Measurements from ENCODE around the gene NEK3.
"Not testable (repeated sequence)": the region's sequence is repeated elsewhere in the genome, so short reads cannot be mapped to it uniquely, and the experiment has no call there.

NEK3 gene

GRCh38 chr13:52159159-52159982 lies at the start of gene NEK3:
TSS of gene NEK3 (minus strand) at chr13:52159597. CDS start at chr13:52156191, 3,406 bp downstream.
- DNase-seq, result peak; percentile 90

GRCh38 chr13:52208384-52208783 lies 49.0 kb upstream of the NEK3 start:
- not testable (repeated sequence) for DNase-seq

- not testable (repeated sequence) for DNase-seq
Observed at GRCh38 chr13:52207896-52208295, 48.5 kb upstream of the NEK3 start.

GRCh38 chr13:52207337-52207736 lies 47.9 kb upstream of the NEK3 start:
- not testable (repeated sequence) for DNase-seq

GRCh38 chr13:52204546-52204945 lies 45.1 kb upstream of the NEK3 start:
- not testable (repeated sequence) for DNase-seq

GRCh38 chr13:52203864-52204263 lies 44.5 kb upstream of the NEK3 start:
- not testable (repeated sequence) for DNase-seq

- not testable (repeated sequence) for DNase-seq
Observed at GRCh38 chr13:52202506-52202905, 43.1 kb upstream of the NEK3 start.

GRCh38 chr13:52201439-52202193 lies 42.2 kb upstream of the NEK3 start:
- DNase-seq, result peak; percentile 54

- DNase-seq, result peak; percentile 74
Observed at GRCh38 chr13:52195401-52195837, 36.0 kb upstream of the NEK3 start.

GRCh38 chr13:52194184-52194868 lies 34.9 kb upstream of the NEK3 start:
- DNase-seq, result peak; percentile 97

GRCh38 chr13:52193587-52194183 lies 34.3 kb upstream of the NEK3 start:
- not testable (repeated sequence) for DNase-seq

- DNase-seq, result not testable (repeated sequence)
Observed at GRCh38 chr13:52187424-52188187, 28.2 kb upstream of the NEK3 start.

- no peak for DNase-seq
Observed at GRCh38 chr13:52187029-52187423, 27.6 kb upstream of the NEK3 start.

GRCh38 chr13:52181316-52181954 lies 22.0 kb upstream of the NEK3 start:
- not testable (repeated sequence) for DNase-seq

- DNase-seq, result no peak
Observed at GRCh38 chr13:52179925-52180324, 20.5 kb upstream of the NEK3 start.

- DNase-seq, result no peak
Observed at GRCh38 chr13:52177276-52177675, 17.9 kb upstream of the NEK3 start.

GRCh38 chr13:52173970-52174369 lies 14.6 kb upstream of the NEK3 start:
- not testable (repeated sequence) for DNase-seq

GRCh38 chr13:52173373-52173772 lies 14.0 kb upstream of the NEK3 start:
- DNase-seq, result no peak

- DNase-seq, result not testable (repeated sequence)
Observed at GRCh38 chr13:52171686-52172085, 12.3 kb upstream of the NEK3 start.

- not testable (repeated sequence) for DNase-seq
Observed at GRCh38 chr13:52170828-52171391, 11.5 kb upstream of the NEK3 start.

GRCh38 chr13:52169839-52170238 lies 10.4 kb upstream of the NEK3 start:
- no peak for DNase-seq

Data from eye (tissue), 1 donor.